ENCODE results near the gene TMCC3. TPM values are rescaled to one million over a fixed set of nuclear protein-coding genes. Genes with fewer than 3 reads are reported as not detected.
"Not testable (repeated sequence)": the region's sequence is repeated elsewhere in the genome, so short reads cannot be mapped to it uniquely, and the experiment has no call there.

The TMCC3 gene
- total RNA-seq, 1 experiment from 2014 or later: 2.2 TPM

- ATAC-seq: peak; percentile 66
- DNase-seq (ENCODE audit: low spot score): peak; percentile 71
- Mint-ChIP-seq H3K4me1 (no peaks in the 10 kb centered on the region), H3K9me3 (peaks cover 37% of the 10 kb centered on the region), H3K27ac (no peak overlapping the region), H3K4me3 (no peak overlapping the region), H3K27me3 (ENCODE audit: low read depth) (peaks cover 8% of the 10 kb centered on the region), H3K36me3 (peaks cover 35% of the 10 kb centered on the region)
- ChIA-PET POLR2A (interaction anchor here (0.7 kb wide), 1 partner anchor 357 kb away, joined by 4 read pairs; no protein-coding TSS in a partner anchor), CTCF (no interaction called here)
- TF ChIP-seq ZNF263 (CRISPR knock-in tag; IDR thresholded peaks at IDR 0.05; ENCODE audit: low read depth) (no peak), ZNF396 (CRISPR knock-in tag; IDR thresholded peaks at IDR 0.05; ENCODE audit: borderline replicate concordance) (0 out of 2 replicates have a peak, but pooled peaks have one; percentile 19), USF1 (CRISPR knock-in tag; IDR thresholded peaks at IDR 0.05) (no peak), CTCF (IDR thresholded peaks at IDR 0.05) (peak; percentile 79), ARID4B (CRISPR knock-in tag; IDR thresholded peaks at IDR 0.05; ENCODE audit: borderline replicate concordance) (no peak), NFE2L1 (CRISPR knock-in tag; IDR thresholded peaks at IDR 0.05) (no peak), PRRX2 (CRISPR knock-in tag; IDR thresholded peaks at IDR 0.05) (no peak), ZNF425 (CRISPR knock-in tag; conservative IDR thresholded peaks at IDR 0.05) (no peak)
These were observed 46.7 kb downstream of the TMCC3 start for GRCh38 chr12:94603434-94604365.

- no peak overlapping the region for H3K4me3 Mint-ChIP-seq
- ChIA-PET POLR2A (no interaction called here), CTCF (no interaction called here)
- peaks cover 20% of the 10 kb centered on the region for H3K36me3 Mint-ChIP-seq
- no peaks in the 10 kb centered on the region for H3K4me1 Mint-ChIP-seq
- no peak overlapping the region for H3K27ac Mint-ChIP-seq
- ATAC-seq (no peak), DNase-seq (ENCODE audit: low spot score) (no peak)
- H3K27me3 Mint-ChIP-seq (ENCODE audit: low read depth): peaks cover 6% of the 10 kb centered on the region; the same call in 1 of the 2 replicates
- H3K9me3 Mint-ChIP-seq: peaks cover 20% of the 10 kb centered on the region
- TF ChIP-seq OVOL2 (CRISPR knock-in tag; IDR thresholded peaks at IDR 0.05; ENCODE audit: borderline replicate concordance) (no peak), SOX15 (CRISPR knock-in tag; IDR thresholded peaks at IDR 0.05) (no peak), RELA (CRISPR knock-in tag; IDR thresholded peaks at IDR 0.05; ENCODE audit: borderline replicate concordance) (no peak), CREB1 (CRISPR knock-in tag; IDR thresholded peaks at IDR 0.05) (no peak), GABPB1 (CRISPR knock-in tag; IDR thresholded peaks at IDR 0.05) (no peak), NFE2L1 (CRISPR knock-in tag; IDR thresholded peaks at IDR 0.05) (no peak), TEAD1 (CRISPR knock-in tag; IDR thresholded peaks at IDR 0.05) (no peak), ZNF317 (CRISPR knock-in tag; IDR thresholded peaks at IDR 0.05; ENCODE audit: borderline replicate concordance, low read depth) (no peak)
These were observed 48.3 kb downstream of the TMCC3 start for GRCh38 chr12:94602024-94602423.

GRCh38 chr12:94601307-94601706, 49.0 kb downstream of the TMCC3 start:
- POLR2A ChIA-PET; H3K27me3 Mint-ChIP-seq (ENCODE audit: low read depth); DNase-seq (ENCODE audit: low spot score); H3K4me3 Mint-ChIP-seq; H3K27ac Mint-ChIP-seq; ATAC-seq; H3K4me1 Mint-ChIP-seq; CTCF ChIA-PET: not testable (repeated sequence)
- Mint-ChIP-seq H3K9me3 (peaks cover 13% of the 10 kb centered on the region), H3K36me3 (peaks cover 12% of the 10 kb centered on the region)
